ENCODE measurements around the gene TYMS. TPM values are rescaled to one million over a fixed set of nuclear protein-coding genes. Genes with fewer than 3 reads are reported as not detected.

Gene TYMS
- total RNA-seq, 2 donors from 2014 or later, result 344 to 378 TPM

- H3K36me3 Mint-ChIP-seq, result peaks cover 20 to 25% of the 10 kb centered on the region in 2 donors
- peak; percentile 92 to 93 for DNase-seq (ENCODE audit: low spot score in 2 of 2)
- peaks cover 0 to 3% of the 10 kb centered on the region in 2 donors for H3K9me3 Mint-ChIP-seq
- H3K27ac Mint-ChIP-seq, result peak within 1 kb of the TSS; percentile 98 to 99
- peak; percentile 86 to 94 for ATAC-seq
These were observed 55.1 kb downstream of the TYMS start, which contains the start of gene ENOSF1 for GRCh38 chr18:712401-713134. ENOSF1 (minus strand) TSS chr18:712630; CDS start chr18:712587, 43 bp downstream.

DNA sequence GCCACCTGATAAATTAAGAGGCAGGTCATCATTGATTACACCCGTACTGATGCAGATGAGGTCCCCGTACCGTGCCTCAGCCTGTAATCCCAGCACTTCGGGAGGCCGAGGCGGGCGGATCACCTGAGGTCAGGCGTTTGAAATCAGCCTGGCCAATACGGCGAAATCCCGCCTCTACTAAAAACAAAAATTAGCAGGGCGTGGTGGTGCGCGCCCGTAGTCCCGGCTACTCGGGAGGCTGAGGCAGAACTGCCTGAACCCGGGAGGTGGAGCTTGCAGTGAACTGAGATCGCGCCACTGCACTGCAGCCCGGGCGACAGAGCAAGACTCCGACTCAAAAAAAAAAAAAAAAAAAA is 55.7 kb downstream of the TYMS start:
- ATAC-seq (no peak), DNase-seq (ENCODE audit: low spot score in 2 of 2) (no peak)
- Mint-ChIP-seq H3K36me3 (peaks cover 20 to 23% of the 10 kb centered on the region in 2 donors), H3K9me3 (peaks cover 0 to 3% of the 10 kb centered on the region in 2 donors), H3K27ac (peak overlapping the region in 1 of 2 donors; percentile 98)

DNA sequence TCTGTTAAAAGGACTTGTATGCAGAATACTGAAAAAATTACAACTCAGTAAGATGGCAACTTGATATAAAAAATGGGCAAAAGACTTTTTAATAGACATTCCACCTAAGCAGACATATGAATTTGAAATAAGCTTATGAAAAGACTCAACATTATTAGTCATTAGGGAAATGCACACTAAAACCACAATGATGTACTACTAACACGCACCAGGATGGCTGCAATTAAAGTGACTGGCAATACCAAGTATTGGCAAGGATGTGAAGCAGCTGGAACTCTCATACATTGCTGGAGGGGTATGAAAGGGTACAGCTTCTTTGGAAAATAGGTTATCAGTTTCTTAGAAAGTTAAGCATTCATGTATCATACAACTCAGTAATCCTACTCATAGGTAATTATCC is 58.2 kb downstream of the TYMS start:
- H3K36me3 Mint-ChIP-seq, result peaks cover 9 to 10% of the 10 kb centered on the region in 2 donors
- ATAC-seq, result no peak
- H3K27ac Mint-ChIP-seq, result peak overlapping the region in 1 of 2 donors; percentile 29
- H3K9me3 Mint-ChIP-seq, result peaks cover 0 to 3% of the 10 kb centered on the region in 2 donors
- DNase-seq (ENCODE audit: low spot score in 2 of 2), result no peak

- no peak for DNase-seq (ENCODE audit: low spot score in 2 of 2)
- Mint-ChIP-seq H3K27ac (no peak overlapping the region), H3K36me3 (peaks cover under 1% of the 10 kb centered on the region in 2 donors), H3K9me3 (peaks cover 0 to 3% of the 10 kb centered on the region in 2 donors)
- no peak for ATAC-seq
These were observed 59.5 kb downstream of the TYMS start for GRCh38 chr18:717003-717402.

Other genes starting within 250 kb of the TYMS start
- not detected for gene COLEC12, start 157.0 kb upstream of the TYMS start, total RNA-seq
- not detected for gene CETN1, start 77.3 kb upstream of the TYMS start, total RNA-seq
- not detected for gene CLUL1, start 60.7 kb upstream of the TYMS start, total RNA-seq
- 10 to 100 TPM; 51.8 to 83.8 TPM for gene ENOSF1, start 55.0 kb downstream of the TYMS start, total RNA-seq
- 10 to 100 TPM in 1 of 2 donors, 1 to 10 TPM in 1; 8.8 to 13.9 TPM for gene YES1, start 154.6 kb downstream of the TYMS start, total RNA-seq
- not detected for gene ADCYAP1, start 247.2 kb downstream of the TYMS start, total RNA-seq

All from activated naive CD4-positive, alpha-beta T cell treated with anti-CD3 and anti-CD28 coated beads, Interleukin-2, amount 50 U/mL, for 72 hours (primary cell).